K562 (cell line): ENCODE measurements around the gene SAE1. TPM values are rescaled to one million over a fixed set of nuclear protein-coding genes. Genes with fewer than 3 reads are reported as not detected.

Experiments used
- ATF1 ChIP-seq, 2 experiments: fragments of 450-650 bp in 1 of 2; IDR thresholded peaks; 2 replicates each; pipeline ENCODE4 v1.6.1; 2016; ENCODE audit warnings: missing compliant biosample characterization in 1 of 2, missing genetic modification characterization in 1 of 2
- CXXC5 ChIP-seq: fragments of 250-450 bp; sonication (Bioruptor Pico); IDR thresholded peaks from 2 replicates; pipeline ENCODE4 v1.8.0; 2022; ENCODE audit warnings: inconsistent platforms, mild to moderate bottlenecking, moderate library complexity
- E4F1 ChIP-seq: fragments of 250-450 bp; sonication (Bioruptor Pico); IDR thresholded peaks from 2 replicates; pipeline ENCODE4 v1.5.0; 2021; ENCODE audit warnings: mild to moderate bottlenecking, borderline replicate concordance
- HNRNPH1 ChIP-seq: fragments of 200-400 bp; formaldehyde crosslinking; optimal IDR thresholded peaks from 2 replicates; pipeline ENCODE3; 2017; ENCODE audit warnings: low read depth, mild to moderate bottlenecking, low read length, moderate library complexity
- HNRNPLL ChIP-seq: fragments of 200-400 bp; formaldehyde crosslinking; IDR thresholded peaks from 2 replicates; pipeline ENCODE4 v1.6.1; 2017; ENCODE audit warnings: low read length, low read depth, mild to moderate bottlenecking; ENCODE audit not compliant: poor library complexity, severe bottlenecking
- L3MBTL2 ChIP-seq: fragments of 450-650 bp; IDR thresholded peaks from 2 replicates; pipeline ENCODE4 v1.6.1; 2016; ENCODE audit warnings: mild to moderate bottlenecking, moderate library complexity
- NFRKB ChIP-seq: fragments of 450-650 bp; IDR thresholded peaks from 2 replicates; pipeline ENCODE4 v1.6.1; 2016; ENCODE audit warnings: low read depth
- NR3C1 ChIP-seq: sonication (generic); formaldehyde crosslinking; IDR thresholded peaks from 2 replicates; pipeline ENCODE4 v1.8.1; 2022; ENCODE audit warnings: missing genetic modification reagents
- PHF8 ChIP-seq: fragments of 200-600 bp; sonication (generic); IDR thresholded peaks from 2 replicates; pipeline ENCODE4 v1.6.1; 2012; ENCODE audit warnings: mixed run types, mild to moderate bottlenecking, inconsistent platforms, low read length, moderate library complexity, borderline replicate concordance
- RBM39 ChIP-seq: fragments of 200-400 bp; formaldehyde crosslinking; optimal IDR thresholded peaks from 2 replicates; pipeline ENCODE3; 2018; ENCODE audit warnings: low read depth, low read length
- RNF2 ChIP-seq: sonication (generic); IDR thresholded peaks from 2 replicates; pipeline ENCODE4 v1.6.1; 2016
- SAP30 ChIP-seq: fragments of 200-600 bp; sonication (generic); IDR thresholded peaks from 2 replicates; pipeline ENCODE4 v1.6.1; 2012; ENCODE audit warnings: borderline replicate concordance, low read depth, mild to moderate bottlenecking, moderate library complexity, low read length, control low read depth, inconsistent platforms; ENCODE audit not compliant: insufficient read depth, poor library complexity, severe bottlenecking
- SMARCE1 ChIP-seq: fragments of 450-650 bp; IDR thresholded peaks from 2 replicates; pipeline ENCODE4 v1.7.1; 2016; ENCODE audit warnings: mild to moderate bottlenecking
- SREBF2 ChIP-seq: sonication (generic); formaldehyde crosslinking; IDR thresholded peaks from 2 replicates; pipeline ENCODE4 v1.4.0; 2020; ENCODE audit warnings: mild to moderate bottlenecking, missing genetic modification reagents
- ZBTB49 ChIP-seq: sonication (generic); formaldehyde crosslinking; IDR thresholded peaks from 2 replicates; pipeline ENCODE4 v1.8.0; 2022; ENCODE audit warnings: missing genetic modification reagents, mild to moderate bottlenecking, borderline replicate concordance
- ZNF384 ChIP-seq: IDR thresholded peaks from 2 replicates; pipeline ENCODE4 v1.6.1; 2012; ENCODE audit warnings: low read depth, low read length, improper control_type of control experiment
- polyA plus RNA-seq, 8 experiments: library from polyadenylated mRNA; depleted of rRNA in 4 of 8; stranded (reverse) in 5 of 8; unstranded in 3 of 8; fragments of >200 nt; fragmentation: Nextera tagmentation in 2 of 8; fragmentation: Illumina TruSeq in 1 of 8; extraction: Ambion mirVana in 2 of 8; extraction: Trizol in 1 of 8; gene quantifications; 2 replicates each; pipeline versions ENCODE4 v1.2.1 to v1.2.3, GENCODE V29; 2011 to 2014; ENCODE audit warnings: inconsistent platforms in 1 of 8, missing spikeins in 1 of 8
- total RNA-seq, 7 experiments: library from RNA; depleted of rRNA in 6 of 7; stranded (reverse); fragments of >200 nt in 6 of 7; fragmentation: Illumina TruSeq in 2 of 7; extraction: Trizol in 2 of 7; gene quantifications; 2 replicates each; pipeline versions ENCODE4 v1.2.1 to v1.2.3, GENCODE V29; 2011 to 2021; ENCODE audit warnings: low replicate concordance in 1 of 7
- TF ChIP-seq, protein P1 (sequence below): fragments of 450-650 bp; IDR thresholded peaks from 2 replicates; pipeline ENCODE4 v1.6.1; 2016; ENCODE audit warnings: antibody characterized with exemption

Gene SAE1
- total and polyA plus RNA-seq, 9 of the 15 experiments (the other 6 are each of a cell fraction or from before 2014, with no cell fraction given) = 82.8 to 299 (median 217) TPM

DNA sequence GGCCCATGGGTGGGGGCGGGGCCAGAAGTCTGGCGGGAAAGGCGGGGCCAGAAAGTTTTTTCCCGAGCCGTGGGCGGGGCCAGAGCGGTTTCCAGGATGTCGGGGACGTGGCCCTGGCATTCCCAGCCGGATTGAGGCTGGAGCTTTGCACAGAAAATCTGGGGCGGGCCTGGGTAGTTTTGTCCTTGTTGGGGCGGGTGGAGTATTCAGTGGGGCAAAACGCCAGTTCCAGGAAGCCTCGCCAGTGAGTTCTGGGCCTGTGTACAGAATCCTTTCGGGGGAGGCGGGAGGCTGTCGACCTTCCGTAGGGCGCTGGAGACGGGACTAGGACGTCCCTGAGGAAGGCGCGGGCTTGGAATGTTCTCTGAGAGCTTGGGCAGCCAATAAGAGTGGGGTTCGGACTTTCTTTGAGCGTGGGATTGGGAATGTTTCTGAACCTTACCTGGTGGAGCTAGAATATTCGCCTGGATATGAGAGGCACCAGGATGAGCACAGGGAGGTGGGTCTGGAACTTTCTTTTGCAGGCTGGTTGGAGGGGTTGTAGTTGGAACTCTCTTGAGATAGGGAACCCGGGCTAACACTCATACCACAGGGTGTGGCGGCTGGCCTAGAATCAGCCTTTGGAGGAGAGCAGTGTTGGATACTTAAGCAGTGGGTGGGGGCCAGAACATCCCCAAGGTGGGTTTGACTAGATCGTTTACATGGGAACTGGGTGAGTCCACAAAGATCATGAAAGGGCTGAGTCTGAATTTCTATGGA is 127.0 kb downstream of the SAE1 start (continued):
- TF ChIP-seq E4F1 (CRISPR knock-in tag) = no peak
- TF ChIP-seq L3MBTL2 = 0 out of 2 replicates have a peak, but pooled peaks have one; percentile 17
- TF ChIP-seq SREBF2 (CRISPR knock-in tag) = no peak
- peak; percentile 84 for TF ChIP-seq RBM39
- no peak for TF ChIP-seq RNF2
- TF ChIP-seq ZNF384 = peak; percentile 77
- peak; percentile 54 for TF ChIP-seq SAP30
- TF ChIP-seq SMARCE1 = peak; percentile 34; the same call in 1 of the 2 replicates
- no peak for TF ChIP-seq HNRNPH1
- TF ChIP-seq NFRKB = peak; percentile 55; the same call in 1 of the 2 replicates
- TF ChIP-seq ATF1 (CRISPR knock-in tag; IDR thresholded peaks at IDR 0.05) = no peak
- TF ChIP-seq ATF1 (tag; IDR thresholded peaks at IDR 0.05) = 0 out of 2 replicates have a peak, but pooled peaks have one; percentile 9
- TF ChIP-seq HNRNPLL = peak; percentile 9
- peak; percentile 24; the same call in 1 of the 2 replicates for TF ChIP-seq CXXC5 (CRISPR knock-in tag)
- TF ChIP-seq NR3C1 (CRISPR knock-in tag) = 0 out of 2 replicates have a peak, but pooled peaks have one; percentile 28
- peak; percentile 50; the same call in 1 of the 2 replicates for TF ChIP-seq PHF8
- no peak for TF ChIP-seq ZBTB49
- TF ChIP-seq, protein P1, sequence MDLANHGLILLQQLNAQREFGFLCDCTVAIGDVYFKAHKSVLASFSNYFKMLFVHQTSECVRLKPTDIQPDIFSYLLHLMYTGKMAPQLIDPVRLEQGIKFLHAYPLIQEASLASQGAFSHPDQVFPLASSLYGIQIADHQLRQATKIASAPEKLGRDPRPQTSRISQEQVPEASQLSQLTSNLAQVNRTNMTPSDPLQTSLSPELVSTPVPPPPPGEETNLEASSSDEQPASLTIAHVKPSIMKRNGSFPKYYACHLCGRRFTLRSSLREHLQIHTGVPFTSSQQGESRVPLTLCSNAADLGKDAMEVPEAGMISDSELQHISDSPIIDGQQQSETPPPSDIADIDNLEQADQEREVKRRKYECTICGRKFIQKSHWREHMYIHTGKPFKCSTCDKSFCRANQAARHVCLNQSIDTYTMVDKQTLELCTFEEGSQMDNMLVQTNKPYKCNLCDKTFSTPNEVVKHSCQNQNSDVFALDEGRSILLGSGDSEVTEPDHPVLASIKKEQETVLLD = no peak
